GM21390 (cell line): ENCODE data around the gene DDT.
"Not testable (repeated sequence)": the region's sequence is repeated elsewhere in the genome, so short reads cannot be mapped to it uniquely, and the experiment has no call there.

ENCODE experiments used
- ATAC-seq: cut with Tn5 transposase; IDR thresholded peaks from one replicate; pipeline ENCODE4 v1.9.1; 2021; ENCODE audit not compliant: unreplicated experiment

The DDT gene

DNA sequence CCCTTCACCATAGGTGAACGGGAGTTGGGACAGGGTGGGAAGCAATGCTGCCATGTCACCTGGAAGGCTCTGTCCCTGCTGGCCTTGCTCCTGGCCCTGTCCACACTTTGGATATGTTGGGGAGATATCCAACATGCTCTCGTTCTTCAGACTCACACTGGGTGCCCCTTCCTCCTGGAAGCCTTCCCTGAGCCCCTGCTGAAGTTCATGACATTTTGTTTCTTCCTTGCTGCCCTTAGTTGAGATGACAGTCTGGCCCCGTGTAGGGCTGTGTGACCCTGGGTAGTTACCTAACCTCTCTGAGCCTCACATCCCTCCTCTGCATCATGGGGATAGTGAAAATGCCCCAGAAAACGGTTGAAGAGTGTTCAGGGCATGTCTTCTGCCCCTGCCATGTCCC, 20.8 kb downstream of the DDT start:
- not testable (repeated sequence) for ATAC-seq

GRCh38 chr22:23952794-23953405, 21.3 kb downstream of the DDT start:
- ATAC-seq: not testable (repeated sequence)

- ATAC-seq: not testable (repeated sequence)
Measured at GRCh38 chr22:23951383-23951782, 22.9 kb downstream of the DDT start.

GRCh38 chr22:23949764-23950163, 24.5 kb downstream of the DDT start:
- not testable (repeated sequence) for ATAC-seq

DNA sequence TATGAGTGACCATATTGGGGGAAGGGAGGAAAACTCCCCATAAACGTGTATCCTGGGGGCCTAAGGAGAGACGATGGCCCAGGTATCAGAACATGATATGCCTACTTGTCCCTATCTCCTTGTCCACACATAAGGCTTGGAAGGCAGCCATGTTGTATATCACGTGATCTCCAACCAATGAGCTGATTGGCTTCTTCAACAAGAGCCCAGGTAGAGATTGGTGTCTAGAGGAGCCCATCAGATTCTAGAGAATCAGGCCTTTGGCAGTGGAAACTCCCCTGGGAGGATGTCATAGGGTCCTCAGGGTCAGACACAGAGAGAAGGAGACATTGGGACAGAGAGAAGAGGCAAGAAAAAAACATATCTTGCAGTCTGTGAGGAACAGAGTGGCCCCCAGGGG, 26.9 kb downstream of the DDT start:
- ATAC-seq: not testable (repeated sequence)

- not testable (repeated sequence) for ATAC-seq
Measured at GRCh38 chr22:23940166-23940565, 34.1 kb downstream of the DDT start.

- no peak for ATAC-seq
Measured at GRCh38 chr22:23939017-23939357, 35.3 kb downstream of the DDT start.

GRCh38 chr22:23938328-23939016, 35.8 kb downstream of the DDT start:
- no peak for ATAC-seq

- no peak for ATAC-seq
Measured at GRCh38 chr22:23926561-23926960, 47.7 kb downstream of the DDT start.

GRCh38 chr22:23925020-23925606, 49.1 kb downstream of the DDT start:
- no peak for ATAC-seq

- ATAC-seq: no peak
Measured at GRCh38 chr22:23922921-23923320, 51.3 kb downstream of the DDT start.

- ATAC-seq: not testable (repeated sequence)
Measured at GRCh38 chr22:23921586-23922201, 52.5 kb downstream of the DDT start.
